ENCODE measurements around the gene ALCAM. TPM values are rescaled to one million over a fixed set of nuclear protein-coding genes. Genes with fewer than 3 reads are reported as not detected.

The ALCAM gene
- total and polyA plus RNA-seq, 2 donors (not counting 3 experiments of a cell fraction or from before 2014, with no cell fraction given), result 46.3 to 118 TPM

- Histone ChIP-seq H3K9ac (replicated peaks; ENCODE audit: extremely low read depth, insufficient read depth, low read length) (no peak overlapping the region), H3K9me1 (replicated peaks; ENCODE audit: control insufficient read depth, extremely low read depth, insufficient read depth, low read length) (no peaks in the 10 kb centered on the region), H3K9me3 (replicated peaks; ENCODE audit: control insufficient read depth, insufficient read depth, low read length) (no peaks in the 10 kb centered on the region), H3K4me3 (replicated peaks in 1 of 3; ENCODE audit: insufficient read depth in 1 of 3, low read depth in 1 of 3, low read length in 3 of 3) (no peak overlapping the region), H4K20me1 (replicated peaks; ENCODE audit: control insufficient read depth, extremely low read depth, insufficient read depth, low read length) (no peaks in the 10 kb centered on the region), H3K27me3 (ENCODE audit: control insufficient read depth in 2 of 2, insufficient read depth in 2 of 2, low read length in 2 of 2) (no peaks in the 10 kb centered on the region), H3K79me2 (ENCODE audit: control insufficient read depth, insufficient read depth, low read length) (no peaks in the 10 kb centered on the region), H2AFZ (ENCODE audit: low read depth, low read length) (no peak overlapping the region), H3K4me1 (ENCODE audit: control insufficient read depth, extremely low read depth, insufficient read depth, low read length) (no peaks in the 10 kb centered on the region), H3K27ac (ENCODE audit: insufficient read depth, low read depth, low read length) (no peak overlapping the region), H3K36me3 (ENCODE audit: control insufficient read depth in 2 of 2, extremely low read depth in 1 of 2, insufficient read depth in 2 of 2, low read length in 2 of 2) (no peaks in the 10 kb centered on the region), H3K4me2 (ENCODE audit: insufficient read depth, low read length) (no peak overlapping the region)
- dilution Hi-C loops (cut with MboI; ENCODE audit: extremely low pct_ligation_motif_present, low sequenced_read_pairs) (no loop called here), intact Hi-C loops (cut with micrococcal nuclease) (no loop called here)
- no peak for FAIRE-seq
- ChIA-PET CTCF (no interaction called here), POLR2A (no interaction called here)
- no peak for DNase-seq (ENCODE audit: low read depth, low spot score)
- no peak for TF ChIP-seq FOS (IDR thresholded peaks at IDR 0.05; ENCODE audit: borderline replicate concordance, insufficient read depth, low read length)
- no peak for TF ChIP-seq MYC (IDR thresholded peaks at IDR 0.05; ENCODE audit: low read depth, low read length)
- no peak for TF ChIP-seq MAX (IDR thresholded peaks at IDR 0.05; ENCODE audit: insufficient read depth, insufficient read length)
- no peak for TF ChIP-seq GATA2 (IDR thresholded peaks at IDR 0.05; ENCODE audit: insufficient read depth, insufficient read length, low read depth, low read length)
- TF ChIP-seq POLR2AphosphoS5 (IDR thresholded peaks at IDR 0.05; ENCODE audit: insufficient read depth, low read depth, low read length), result no peak
- no peak for TF ChIP-seq JUN (IDR thresholded peaks at IDR 0.05; ENCODE audit: borderline replicate concordance, insufficient read depth, insufficient read length, low read depth)
- no peak for TF ChIP-seq CTCF (IDR thresholded peaks at IDR 0.05; ENCODE audit: extremely low read depth in 1 of 2, insufficient read depth in 1 of 2, low read depth in 1 of 2, low read length in 2 of 2)
- no peak for TF ChIP-seq EZH2 (IDR thresholded peaks at IDR 0.05; ENCODE audit: borderline replicate concordance, low read depth, low read length, severe bottlenecking)
- no peak for TF ChIP-seq POLR2A (IDR thresholded peaks at IDR 0.05; ENCODE audit: low read depth, low read length)
- BruUV-seq (replicated peaks), result no TSS peak
Observed at GRCh38 chr3:105521770-105522169, 155.1 kb downstream of the ALCAM start.
